Measurements from ENCODE around the gene ZFYVE28.

ZFYVE28 gene

DNA sequence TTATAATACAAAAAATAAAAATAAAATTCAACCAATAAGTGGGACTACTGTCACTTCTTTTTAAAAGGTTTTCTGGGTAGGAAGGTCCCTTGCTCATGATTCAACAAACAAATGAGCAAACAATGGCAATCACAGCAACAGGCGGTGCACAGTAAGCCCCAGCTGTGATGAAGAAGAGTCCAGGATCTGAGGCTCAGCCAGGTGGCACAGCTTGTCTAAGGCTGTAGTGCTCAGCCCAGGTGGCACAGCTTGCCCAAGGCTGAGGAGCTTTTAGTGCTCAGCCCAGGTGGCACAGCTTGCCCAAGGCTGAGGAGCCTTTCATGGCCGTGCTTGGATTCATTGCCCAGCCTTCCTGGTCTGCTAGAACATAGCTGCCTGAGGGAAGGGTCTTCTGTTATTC lies 75.0 kb downstream of the ZFYVE28 start:
- no peak for FAIRE-seq

DNA sequence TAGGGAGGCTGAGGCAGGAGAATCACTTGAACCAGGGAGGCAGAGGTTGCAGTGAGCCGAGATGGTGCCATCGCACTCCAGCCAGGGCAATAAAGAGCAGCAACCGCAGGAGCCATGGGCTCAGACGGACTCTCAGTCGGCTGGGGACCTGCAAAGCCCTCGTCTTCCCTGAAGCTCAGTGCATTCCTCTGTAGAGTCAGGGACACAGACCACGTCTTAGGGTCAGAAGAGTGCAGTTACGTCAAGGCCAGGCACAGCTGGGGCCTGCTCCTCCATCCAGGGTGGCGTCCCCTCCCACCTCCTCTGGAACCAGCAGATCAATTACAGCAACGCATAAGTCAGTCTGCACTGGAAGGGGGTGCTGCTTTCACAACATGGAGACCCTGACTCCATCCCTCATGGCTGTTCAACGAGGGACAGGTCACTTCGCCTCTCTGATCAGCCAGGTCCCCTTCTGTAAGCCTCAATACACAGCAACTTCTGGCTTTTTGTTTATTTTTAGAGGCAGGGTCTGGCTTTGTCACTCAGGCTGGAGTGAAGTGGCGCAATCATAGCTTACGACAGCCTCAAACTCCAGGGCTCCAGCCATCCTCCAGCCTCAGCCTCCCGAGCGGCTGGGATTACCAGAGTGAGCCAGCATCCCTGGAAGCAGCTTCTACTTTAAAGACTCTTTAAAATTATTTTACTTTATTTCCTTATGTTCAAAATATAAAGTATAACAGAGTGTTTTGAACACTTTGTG lies 76.4 kb downstream of the ZFYVE28 start:
- no peak for FAIRE-seq

DNA sequence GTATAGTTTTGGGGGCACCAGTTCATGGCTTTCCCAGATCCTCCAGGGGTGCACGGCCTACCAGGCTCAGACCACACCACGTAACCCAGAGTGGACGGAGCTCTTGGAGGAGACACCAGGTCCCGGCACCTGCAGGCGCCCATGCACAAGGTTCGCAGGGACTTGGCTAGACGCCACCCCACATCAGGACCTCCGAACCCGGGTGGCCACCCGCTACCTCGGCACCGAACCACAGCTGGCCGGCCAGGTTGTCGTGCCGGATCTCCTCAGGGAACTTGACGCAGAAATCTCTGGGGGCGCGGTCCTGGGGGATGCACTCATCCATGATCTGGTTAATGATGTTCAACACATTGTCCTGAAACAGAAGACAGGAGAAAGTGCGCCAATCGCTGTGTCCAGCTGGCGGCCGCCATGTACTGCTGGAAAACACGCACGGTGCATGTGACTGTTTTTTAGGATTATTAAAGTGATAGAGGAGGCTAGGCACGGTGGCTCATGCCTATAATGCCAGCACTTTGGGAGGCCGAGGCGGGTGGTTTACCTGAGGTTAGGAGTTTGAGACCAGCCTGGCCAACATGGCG lies 77.1 kb downstream of the ZFYVE28 start:
- FAIRE-seq: no peak

DNA sequence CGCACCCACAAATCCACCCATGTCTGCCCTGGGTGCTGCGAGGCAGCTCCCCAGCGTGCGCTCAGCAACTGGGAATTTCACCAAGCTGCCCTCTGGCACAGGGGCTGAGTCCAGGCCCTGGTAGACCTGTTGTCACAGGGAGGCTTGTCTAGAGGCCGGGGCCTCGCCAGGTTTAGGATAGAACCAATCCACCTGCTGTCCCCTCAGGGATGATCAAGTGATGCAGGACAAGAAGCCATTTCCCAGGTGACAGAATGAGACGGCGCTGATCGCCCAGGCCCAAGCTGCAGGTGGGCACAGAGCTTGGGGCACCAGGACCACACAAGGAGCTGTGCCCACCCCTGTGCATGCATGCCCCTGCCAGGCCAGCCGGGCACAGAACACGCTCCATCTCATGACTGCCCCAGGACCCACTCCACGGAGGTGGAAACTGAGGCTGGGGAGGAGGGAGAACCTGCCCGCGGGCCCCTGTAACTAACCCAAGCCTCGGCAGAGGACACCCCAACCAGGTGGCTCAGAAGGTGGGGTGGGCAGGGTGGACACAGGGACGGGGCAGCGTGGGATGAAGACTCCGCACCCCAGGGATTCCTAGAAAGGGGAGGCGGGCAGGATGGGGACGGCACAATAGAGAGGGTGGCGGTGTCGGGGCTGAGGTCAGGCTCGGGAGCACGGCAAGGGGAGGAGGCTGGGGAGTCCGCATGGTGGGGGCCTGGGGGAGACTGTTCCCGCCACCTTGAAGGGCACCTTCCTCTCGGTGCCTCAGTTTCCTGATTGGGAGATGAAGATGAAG lies 78.0 kb downstream of the ZFYVE28 start:
- FAIRE-seq: no peak

DNA sequence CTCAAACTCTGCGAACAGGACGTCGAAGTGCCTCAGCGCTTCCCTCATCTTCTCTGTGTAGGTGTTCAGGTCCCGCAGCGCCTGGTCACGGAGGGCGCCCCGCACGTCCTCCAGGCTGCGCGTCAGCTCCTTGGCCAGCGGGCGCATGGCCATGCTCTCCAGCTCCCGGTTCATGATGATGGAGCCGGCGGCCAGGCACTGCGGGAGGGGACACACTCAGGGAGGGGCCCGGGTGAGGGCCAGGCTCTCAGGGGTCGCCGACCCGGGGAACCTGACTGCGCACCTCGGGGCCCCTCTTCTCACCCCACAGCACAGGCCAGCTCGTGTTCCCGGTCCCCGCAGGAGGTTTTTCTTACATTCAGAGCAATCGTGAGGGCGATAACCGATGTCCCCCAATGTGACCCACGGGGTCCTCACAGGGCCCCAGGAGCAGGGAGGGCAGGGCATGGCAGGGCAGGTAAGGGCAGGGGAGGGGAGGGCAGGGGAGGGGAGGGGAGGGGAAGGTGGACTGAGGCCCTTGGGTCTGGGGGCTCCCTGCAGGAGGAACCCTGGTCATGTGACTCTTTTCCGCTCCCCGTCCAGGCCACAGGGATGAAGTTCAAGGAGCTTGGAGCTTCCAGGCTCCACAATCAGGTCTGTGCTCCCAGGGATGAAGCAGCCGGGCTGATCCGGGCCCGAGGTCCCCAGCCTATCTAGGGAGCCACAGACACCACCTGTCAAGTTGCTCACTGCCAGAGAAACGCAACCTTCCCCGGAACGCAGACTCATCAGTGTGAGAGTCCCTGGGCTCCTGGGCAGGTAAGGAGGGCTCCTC lies 78.8 kb downstream of the ZFYVE28 start:
- FAIRE-seq: no peak

DNA sequence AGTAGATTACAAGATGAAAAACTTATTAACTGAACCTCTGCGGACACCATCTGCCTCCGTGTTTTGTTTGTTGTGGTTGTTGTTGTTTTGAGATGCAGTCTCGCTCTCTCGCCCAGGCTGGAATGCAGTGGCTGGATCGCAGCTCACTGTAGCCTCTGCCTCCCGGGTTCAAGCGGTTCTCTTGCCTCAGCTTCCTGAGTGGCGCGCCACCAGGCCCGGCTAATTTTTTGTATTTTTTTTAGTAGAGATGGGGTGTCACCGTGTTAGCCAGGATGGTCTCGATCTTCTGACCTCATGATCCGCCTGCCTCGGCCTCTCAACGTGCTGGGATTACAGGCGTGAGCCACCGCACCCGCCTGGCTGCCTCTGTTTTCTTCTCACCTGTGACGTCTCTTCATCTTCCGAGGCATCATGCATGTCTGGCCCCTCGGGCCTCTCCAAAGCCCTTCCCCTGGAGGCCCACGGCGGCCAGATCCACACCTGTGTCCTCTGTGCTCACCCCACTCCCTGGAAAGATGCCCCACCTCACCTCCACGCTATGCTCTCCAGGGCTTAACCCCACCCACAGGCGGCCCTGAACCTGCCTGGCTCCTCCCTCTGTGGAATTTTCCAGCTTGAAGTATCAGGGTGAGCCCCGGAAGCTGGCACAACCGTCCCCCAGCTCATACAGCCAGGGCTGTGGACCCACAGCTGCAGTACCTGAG lies 79.5 kb downstream of the ZFYVE28 start:
- FAIRE-seq: no peak

DNA sequence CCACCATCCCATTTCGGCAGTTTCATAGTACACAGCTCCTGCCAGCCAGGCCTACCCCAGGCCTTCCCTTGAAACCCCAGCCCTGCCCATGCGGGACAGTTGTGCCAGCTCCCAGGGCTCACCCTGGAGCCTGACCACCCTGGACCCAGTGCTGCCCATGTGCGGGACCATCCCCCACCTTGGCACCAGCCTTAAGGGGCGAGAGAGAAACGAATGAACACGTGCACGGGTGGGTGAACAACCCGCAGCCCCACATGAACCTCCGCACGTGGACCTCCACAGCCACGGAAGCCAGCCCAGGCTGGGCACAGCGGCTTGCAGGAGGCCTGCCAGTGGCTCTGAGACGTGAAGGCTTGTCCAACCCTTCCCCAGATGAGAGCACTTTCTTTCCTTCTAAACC lies 80.5 kb downstream of the ZFYVE28 start:
- no peak for FAIRE-seq

DNA sequence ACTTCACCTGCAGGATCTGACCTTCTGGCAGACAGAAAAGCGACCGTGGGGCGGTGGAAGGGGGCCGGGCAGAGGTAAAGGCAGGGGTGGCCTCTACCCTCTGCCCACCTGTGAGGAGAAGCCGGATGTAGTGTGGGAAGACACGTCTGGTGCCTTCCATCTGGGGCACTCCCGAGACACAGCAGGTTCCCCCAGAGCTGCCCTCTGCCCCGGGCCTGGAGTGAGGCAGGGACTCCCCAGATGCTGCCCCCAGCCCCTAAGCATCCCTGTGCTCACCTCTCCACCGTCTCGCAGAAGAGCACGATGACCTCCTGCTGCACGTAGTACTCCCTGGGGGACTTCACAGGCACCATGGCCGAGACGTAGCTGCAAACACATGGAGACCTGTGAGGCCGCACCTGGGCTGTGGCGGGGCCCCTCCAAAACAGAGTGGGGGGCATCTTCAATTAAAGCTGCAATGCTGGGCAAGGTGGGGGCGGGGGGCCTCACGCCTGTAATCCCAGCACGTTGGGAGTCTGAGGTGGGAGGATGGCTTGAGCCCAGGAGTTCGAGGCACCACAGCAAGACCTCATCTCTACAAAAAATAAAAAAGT lies 81.2 kb downstream of the ZFYVE28 start:
- no peak for FAIRE-seq

DNA sequence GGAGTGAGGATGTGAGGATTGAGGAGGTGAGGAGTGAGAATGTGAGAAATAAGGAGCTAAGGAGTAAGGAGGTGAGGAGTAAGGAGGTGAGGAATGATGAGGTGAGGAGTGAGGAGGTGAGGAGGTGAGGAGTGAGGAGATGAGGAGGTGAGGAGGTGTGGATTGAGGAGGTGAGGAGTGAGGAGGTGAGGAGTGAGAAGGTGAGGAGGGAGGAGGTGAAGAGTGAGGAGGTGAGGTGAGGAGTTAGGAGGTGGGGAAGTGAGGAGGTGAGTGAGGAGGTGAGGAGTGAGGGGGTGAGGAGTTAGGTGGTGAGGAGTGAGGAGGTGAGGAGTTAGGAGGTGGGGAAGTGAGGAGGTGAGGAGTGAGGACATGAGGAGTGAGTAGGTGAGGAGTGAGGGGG lies 81.8 kb downstream of the ZFYVE28 start:
- no peak for FAIRE-seq

DNA sequence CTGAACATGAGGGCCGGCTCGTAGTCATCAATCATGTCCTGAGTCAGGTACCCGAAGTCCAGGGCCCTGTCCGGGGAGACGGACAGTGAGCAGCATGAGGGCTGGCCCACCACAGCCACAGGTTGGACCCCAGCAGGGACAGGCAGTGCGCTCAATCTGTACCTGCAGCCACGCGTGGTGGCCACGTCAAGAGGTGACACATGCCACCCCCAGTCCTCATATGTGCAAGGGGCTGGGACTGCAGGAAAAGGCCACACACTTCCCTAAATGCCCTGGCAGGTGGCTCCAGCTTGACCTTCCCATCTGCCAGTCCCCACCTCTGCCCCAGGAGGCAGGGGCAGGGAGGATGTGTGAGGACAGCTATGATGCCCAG lies 82.7 kb downstream of the ZFYVE28 start:
- FAIRE-seq: no peak

DNA sequence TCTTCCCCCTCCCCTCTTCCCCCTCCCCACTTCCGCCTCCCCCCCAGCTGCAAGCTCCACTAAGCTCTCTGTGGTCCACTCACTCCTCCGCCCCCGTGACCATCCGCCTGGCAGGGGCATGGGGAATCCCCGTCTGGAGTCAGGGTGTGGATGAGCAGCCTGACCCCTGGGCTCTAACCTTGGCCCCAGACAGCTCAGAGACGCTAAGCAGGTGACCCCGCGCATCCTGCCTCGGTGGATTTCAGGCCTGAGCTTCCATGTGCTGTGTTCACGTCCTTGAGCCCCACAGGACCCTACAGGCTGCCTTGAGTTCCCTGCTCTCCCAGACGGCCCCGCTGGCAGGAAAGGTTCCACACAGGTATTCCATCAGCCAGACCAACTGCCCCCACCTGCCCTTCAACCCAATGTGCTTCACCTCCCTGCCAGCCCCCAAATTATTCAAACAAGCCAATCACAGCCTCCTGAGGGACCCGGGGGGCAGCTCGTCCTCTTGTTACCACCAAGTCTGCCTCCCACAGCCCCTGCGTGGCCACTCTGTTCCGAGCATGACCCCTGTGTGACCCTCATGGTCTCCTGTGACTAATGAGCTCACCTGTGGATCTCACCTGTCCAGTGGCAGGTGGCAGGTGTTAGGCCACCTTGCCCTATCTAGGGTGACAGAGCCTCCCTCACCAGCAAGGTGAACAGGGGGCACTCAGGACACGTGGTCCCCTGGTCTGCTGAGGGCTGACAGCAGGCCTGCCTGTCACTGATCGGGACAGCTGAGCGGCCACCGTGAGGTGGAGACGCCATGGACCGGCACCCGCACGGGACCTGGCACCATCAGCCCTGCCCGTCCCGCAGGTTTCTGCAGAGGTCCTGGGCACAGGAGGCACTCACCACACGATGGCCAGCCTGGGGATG lies 83.4 kb downstream of the ZFYVE28 start:
- FAIRE-seq: no peak

DNA sequence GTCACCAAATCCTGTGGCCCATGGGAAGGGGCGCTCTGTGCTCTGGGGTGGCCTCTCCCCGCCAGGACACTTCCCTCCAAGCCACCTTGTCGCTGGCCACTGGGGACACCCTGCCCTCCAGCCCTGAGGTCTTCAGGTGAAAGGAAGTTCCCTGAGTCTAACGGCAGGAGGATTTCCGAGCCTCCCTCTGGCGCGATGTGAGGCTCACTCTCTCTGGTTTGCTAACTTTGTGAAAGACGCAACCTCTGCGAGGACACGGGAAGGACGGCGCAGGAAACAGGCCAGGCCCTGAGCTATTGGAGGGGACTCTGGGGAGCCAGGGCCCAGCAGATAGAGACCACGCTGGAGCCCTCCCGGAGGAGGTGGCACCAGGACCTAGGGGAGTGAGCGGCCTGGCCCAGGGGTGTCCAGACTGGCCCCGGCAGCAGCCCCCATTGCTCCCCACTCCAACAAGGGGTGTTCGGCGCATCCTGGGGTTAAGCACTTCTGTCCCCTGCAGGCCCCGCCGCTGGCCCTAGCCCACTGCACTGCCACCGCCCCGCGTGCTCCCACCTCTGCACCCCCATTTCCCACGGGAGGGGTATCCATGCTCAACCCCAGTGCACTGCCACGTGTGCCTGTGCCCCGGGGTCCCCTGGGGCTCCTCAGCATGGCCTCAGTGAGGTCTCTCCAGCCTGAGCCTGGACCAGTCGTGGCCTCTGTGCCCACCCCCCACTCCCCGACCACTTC lies 84.4 kb downstream of the ZFYVE28 start:
- no peak for FAIRE-seq

DNA sequence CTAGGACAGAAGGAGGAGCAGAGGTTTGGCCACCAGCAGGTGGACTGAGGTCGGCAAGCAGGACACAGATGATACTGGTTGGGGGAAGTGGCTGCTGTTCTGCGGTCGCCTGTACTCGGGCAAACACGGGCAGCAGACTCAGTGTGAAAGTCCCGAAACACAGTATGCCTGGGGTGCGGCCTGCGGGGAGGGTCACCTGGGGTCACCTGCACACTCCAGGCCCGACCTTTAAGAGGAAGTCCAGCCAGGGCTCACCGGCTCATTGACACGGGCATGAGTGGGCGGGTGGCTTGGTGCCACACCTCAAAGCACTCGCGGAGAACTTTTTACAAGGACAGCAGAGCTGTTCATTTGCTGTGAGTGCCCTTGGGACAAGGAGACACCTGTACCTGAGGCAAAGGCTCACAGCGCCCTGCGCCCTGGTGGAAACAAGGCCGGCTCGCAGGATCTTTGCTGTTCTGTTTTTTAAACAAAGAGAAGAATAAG lies 85.0 kb downstream of the ZFYVE28 start:
- no peak for FAIRE-seq

DNA sequence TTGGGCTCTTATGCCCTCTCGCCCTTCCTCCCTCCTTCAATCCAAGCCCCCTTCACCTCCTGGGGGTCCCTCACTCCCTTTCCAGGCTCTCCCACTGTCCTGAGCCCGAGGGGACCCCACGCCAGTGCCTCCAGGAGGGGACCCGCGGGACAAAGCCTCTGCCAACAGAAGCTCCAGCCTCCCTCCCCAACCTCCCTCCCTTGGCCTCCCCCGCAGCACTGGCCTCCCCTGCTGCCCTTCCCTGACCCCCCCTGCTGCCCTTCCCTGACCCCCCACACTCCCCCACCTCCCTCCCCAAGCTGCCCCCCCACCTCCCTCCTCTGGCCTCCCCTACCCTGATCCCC lies 85.5 kb downstream of the ZFYVE28 start:
- FAIRE-seq: no peak

DNA sequence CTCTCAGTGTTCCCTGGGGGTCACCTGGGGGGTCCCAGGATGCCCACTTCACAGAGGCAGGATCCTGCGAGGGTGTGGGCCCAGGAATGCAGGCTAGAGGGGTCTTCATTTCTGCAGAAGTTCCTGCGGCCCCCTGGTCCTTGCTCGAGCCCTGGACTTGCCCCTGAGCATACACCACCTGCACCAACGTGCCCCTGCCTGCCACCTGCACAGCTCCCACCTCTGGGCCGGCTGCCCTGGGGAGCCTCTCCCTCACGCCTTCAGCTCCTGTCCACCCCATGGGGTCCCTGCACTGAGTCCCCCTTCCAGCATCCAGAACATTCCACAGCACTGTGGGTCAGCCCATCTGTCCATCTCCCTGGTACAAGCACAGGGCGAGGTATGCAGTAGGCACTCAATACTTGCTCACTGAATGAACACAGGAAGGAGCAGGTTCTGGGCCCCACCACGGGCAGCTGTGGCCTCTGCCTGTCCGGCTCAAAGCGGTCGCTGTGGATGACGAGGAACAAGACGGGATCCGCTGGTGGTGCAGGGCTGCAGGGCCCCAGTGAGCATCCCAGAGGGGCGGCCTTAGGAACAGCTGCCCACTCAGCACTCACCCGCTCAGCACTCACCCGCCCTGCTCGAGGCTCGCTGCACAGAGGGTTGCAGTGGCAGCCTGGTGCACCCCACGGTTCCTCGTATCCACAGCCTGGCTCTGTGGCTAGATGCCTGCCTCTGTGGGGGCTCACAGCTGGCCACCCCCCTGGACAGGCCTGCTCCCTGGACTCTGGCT lies 86.1 kb downstream of the ZFYVE28 start:
- no peak for FAIRE-seq

DNA sequence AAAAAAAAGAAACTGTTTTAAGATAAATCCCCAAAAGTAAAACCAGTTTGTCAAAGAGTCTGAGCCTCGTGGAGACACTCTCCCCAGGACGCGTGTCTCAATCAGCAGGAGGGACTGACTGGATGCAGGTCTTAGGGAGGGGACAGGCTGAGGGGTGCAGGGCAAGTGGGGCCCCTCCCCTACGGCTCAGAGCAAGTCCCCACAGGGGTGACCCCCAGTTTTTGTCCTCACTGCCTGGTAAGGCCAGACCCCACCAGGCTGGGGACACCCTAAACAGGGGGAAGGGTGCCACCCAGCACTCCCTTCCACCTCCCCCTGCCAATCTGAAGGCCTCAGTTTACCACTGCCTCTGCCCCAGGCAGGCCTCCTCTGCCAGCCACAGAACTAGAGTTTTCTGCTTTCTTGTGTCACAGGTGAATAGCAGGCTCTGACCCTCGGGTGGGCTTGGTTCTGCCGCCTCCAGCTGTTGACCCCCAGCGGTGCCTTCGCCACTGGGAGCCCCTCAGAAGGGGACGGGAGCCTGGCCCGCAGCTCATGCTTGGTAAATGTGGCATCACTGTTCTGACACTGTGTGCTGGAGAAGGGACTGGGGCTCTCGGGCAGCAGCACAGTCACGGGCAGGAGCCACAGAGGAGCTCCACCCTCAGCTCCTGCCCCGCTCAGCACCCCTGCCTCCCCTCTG lies 86.8 kb downstream of the ZFYVE28 start:
- no peak for FAIRE-seq

DNA sequence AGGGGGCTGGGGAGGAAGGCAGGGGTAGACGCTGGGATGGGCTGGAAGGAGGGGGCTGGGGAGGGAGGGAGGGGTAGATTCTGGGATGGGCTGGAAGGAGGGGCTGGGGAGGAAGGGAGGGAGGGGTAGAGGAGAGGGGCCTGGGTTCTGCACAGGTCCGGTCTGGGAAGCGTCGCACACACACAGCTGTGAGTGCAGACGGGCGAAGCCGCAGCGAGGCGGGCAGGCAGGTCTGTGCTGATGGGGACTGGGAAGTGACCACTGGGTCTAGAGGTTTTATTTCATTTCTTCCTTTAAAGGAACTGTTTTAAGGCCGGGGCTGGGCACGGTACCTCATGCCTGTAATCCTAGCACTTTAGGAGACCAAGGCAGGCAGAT lies 87.4 kb downstream of the ZFYVE28 start:
- FAIRE-seq: no peak

DNA sequence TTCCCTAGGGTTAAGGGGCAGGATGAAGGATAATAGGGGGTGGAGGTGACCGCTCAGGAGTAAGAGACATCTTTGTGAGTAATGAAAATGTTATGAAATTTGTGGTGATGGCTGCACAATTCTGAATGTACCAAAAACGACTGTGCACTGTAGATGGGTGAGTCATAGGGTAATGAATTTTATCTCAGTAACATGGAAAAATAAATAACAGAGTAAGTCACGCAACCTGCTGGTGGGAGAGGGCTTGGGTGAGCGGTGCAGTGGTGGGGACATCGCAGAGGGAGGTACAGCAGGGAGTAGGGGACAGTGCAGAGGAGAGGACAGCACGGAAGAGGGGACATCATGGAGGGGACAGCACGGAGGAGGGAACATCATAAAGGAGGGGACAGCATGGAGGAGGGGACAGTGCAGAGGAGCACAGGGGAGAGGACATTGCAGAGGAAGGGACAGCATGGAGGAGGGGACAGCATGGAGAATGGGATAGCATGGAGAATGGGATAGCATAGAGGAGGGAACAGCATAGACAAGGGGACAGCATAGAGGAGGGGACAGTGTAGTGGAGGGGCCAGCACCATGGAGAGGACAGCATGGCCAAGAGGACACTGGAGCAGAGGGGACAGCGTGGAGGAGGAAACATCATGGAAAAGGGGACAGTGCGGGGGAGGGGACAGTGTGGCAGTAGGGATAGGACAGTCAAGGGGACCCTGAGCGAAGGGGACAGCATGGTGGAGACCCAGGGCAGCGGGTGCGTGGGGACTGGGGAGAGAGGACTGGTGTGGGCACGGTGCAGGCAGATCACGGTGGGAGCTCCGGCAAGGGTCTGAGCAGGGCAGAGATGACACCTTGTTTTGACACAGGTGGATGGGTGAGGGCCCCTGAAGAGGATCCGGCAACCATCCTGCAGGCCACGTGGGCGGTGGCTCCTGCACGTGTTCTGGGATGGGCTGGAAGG lies 88.1 kb downstream of the ZFYVE28 start:
- FAIRE-seq: no peak
